Measurements from ENCODE around the gene HES2. TPM values are rescaled to one million over a fixed set of nuclear protein-coding genes. Genes with fewer than 3 reads are reported as not detected.

The HES2 gene
- total RNA-seq, 4 donors from 2014 or later, result 7.3 TPM; not detected in 3

DNA sequence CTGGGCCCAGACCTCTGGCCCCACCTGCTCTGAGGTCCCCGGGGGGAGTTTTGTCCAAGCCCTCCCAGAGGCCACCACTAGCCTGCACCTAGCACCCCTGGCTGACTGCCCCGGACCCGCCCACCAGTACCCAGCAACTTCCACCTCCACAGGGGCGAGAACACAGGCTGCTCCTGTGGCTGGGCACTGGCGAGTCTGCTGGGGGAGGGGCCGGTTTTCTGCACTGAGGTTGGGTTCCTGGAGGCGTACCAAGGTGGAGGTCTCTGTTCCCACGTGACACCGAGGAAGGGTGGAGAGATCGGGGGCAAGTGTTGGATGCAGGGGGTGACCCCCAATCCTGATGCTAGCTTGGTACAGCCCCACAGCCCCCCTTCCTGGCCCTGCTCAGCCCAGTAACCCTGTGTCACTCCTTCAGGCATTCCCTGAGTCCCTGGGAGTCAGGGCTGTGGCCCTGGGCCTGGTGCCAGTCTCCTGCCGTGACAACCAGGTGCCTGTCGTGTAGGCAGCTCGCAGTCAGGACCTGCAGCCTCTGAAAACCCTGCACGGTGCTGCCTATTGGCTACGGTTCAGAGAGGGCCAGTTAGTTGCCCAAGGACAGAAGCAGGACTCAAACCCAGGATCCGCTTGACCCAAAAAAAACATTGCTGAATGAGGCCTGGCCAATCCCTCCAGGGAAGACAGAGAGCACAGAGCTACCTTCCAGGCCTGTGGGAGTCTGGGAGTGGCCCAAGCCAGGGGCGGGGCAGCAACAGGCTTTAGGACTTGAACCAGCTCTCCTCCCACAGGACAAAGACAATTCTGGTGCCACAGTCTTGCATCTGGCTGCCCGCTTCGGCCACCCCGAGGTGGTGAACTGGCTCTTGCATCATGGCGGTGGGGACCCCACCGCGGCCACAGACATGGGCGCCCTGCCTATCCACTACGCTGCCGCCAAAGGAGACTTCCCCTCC lies 8.0 kb upstream of the HES2 start:
- Histone ChIP-seq H3K36me3 (no peaks in the 10 kb centered on the region), H3K4me3 (no peak overlapping the region), H3K27ac (no peak overlapping the region), H3K4me1 (peaks cover 0 to 25% (median 3%) of the 10 kb centered on the region in 3 donors), H3K27me3 (peaks cover 92% of the 10 kb centered on the region), H3K9me3 (no peaks in the 10 kb centered on the region)
- TF ChIP-seq EP300 (IDR thresholded peaks at IDR 0.05) (no peak), POLR2AphosphoS5 (IDR thresholded peaks at IDR 0.05) (no peak), POLR2A (IDR thresholded peaks at IDR 0.05) (no peak)
- TF ChIP-seq, protein P1, sequence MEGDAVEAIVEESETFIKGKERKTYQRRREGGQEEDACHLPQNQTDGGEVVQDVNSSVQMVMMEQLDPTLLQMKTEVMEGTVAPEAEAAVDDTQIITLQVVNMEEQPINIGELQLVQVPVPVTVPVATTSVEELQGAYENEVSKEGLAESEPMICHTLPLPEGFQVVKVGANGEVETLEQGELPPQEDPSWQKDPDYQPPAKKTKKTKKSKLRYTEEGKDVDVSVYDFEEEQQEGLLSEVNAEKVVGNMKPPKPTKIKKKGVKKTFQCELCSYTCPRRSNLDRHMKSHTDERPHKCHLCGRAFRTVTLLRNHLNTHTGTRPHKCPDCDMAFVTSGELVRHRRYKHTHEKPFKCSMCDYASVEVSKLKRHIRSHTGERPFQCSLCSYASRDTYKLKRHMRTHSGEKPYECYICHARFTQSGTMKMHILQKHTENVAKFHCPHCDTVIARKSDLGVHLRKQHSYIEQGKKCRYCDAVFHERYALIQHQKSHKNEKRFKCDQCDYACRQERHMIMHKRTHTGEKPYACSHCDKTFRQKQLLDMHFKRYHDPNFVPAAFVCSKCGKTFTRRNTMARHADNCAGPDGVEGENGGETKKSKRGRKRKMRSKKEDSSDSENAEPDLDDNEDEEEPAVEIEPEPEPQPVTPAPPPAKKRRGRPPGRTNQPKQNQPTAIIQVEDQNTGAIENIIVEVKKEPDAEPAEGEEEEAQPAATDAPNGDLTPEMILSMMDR (IDR thresholded peaks at IDR 0.05), result no peak
- ATAC-seq, result no peak
- 100% methylated on average over 1 of the region's 26 CpGs; no CpG with 5 or more reads in 1 of the 2 donors for WGBS, 2 donors (ENCODE audit: low coverage in 1 of 2)

DNA sequence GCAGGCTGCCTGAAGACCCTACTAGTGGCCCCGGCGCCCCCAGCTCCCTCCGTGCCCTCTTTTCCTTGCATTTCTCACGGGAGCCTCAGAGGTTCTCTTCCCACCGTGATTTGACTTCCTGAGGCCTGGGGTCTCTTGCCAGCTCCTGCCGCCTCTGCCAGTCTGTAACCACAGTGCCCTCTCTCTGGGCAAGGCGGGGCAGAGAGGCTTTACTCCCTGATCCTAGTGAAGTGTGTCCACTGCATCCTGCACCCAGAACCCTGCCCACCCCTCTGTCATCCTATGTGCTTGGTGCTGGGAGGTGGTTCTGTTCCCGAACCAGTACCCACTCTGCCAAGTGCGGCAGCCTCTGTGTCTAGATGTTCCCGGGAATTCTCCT lies 7.2 kb upstream of the HES2 start:
- WGBS, 2 donors (ENCODE audit: low coverage in 1 of 2), result 79% methylated on average over 8 to 9 of the region's 10 CpGs
- Histone ChIP-seq H3K36me3 (no peaks in the 10 kb centered on the region), H3K27ac (no peak overlapping the region), H3K4me1 (peaks cover 0 to 25% (median 3%) of the 10 kb centered on the region in 3 donors), H3K9me3 (no peaks in the 10 kb centered on the region), H3K27me3 (peaks cover 97% of the 10 kb centered on the region), H3K4me3 (no peak overlapping the region)
- ATAC-seq, result no peak
- TF ChIP-seq POLR2AphosphoS5 (IDR thresholded peaks at IDR 0.05), result no peak
- no peak for TF ChIP-seq EP300 (IDR thresholded peaks at IDR 0.05)
- no peak for TF ChIP-seq POLR2A (IDR thresholded peaks at IDR 0.05)
- TF ChIP-seq, protein P1 (IDR thresholded peaks at IDR 0.05), result no peak

DNA sequence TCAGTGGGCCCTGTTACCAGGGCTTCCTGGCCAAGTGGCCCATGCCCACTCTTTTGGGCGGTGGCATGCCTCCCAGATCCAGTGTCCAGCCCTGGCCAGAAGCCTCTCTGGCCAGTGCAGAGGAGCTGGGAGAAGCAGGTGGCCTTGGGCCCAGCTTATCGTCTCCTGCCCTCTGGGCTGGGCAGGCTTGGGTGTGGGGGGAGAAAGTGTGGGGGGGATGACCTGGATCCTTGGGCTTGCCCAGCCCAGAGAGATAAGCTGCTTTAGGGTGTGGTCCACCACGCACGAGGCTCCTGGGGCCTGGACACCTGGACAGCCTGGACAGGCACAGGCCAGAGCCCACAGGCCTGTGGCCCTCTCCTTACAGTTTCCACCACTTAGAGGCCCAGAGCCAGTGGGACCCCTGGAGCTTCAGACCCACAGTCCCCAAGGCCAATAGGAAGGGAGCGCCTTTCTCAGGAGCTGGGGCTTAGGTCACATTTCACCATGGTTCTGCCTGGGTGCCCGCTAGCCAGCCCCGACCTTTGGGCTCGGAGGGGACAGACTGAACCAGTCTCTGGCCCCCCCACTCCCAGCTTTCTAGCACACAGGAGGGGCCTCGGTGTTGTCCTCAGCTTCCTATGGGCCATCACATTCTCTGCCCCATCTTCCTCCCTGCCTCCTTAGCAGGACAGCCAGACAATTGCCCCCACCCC lies 6.7 kb upstream of the HES2 start:
- peaks cover 0 to 25% (median 3%) of the 10 kb centered on the region in 3 donors for H3K4me1 ChIP-seq
- H3K27ac ChIP-seq, result no peak overlapping the region
- WGBS, 2 donors (ENCODE audit: low coverage in 1 of 2), result 100% methylated on average over 1 of the region's 9 CpGs; no CpG with 5 or more reads in 1 of the 2 donors
- H3K27me3 ChIP-seq, result peaks cover 100% of the 10 kb centered on the region
- ATAC-seq, result no peak
- no peaks in the 10 kb centered on the region for H3K36me3 ChIP-seq
- TF ChIP-seq POLR2AphosphoS5 (IDR thresholded peaks at IDR 0.05) (no peak), EP300 (IDR thresholded peaks at IDR 0.05) (no peak), POLR2A (IDR thresholded peaks at IDR 0.05) (no peak)
- TF ChIP-seq, protein P1 (IDR thresholded peaks at IDR 0.05), result no peak
- H3K4me3 ChIP-seq, result no peak overlapping the region
- H3K9me3 ChIP-seq, result no peaks in the 10 kb centered on the region

DNA sequence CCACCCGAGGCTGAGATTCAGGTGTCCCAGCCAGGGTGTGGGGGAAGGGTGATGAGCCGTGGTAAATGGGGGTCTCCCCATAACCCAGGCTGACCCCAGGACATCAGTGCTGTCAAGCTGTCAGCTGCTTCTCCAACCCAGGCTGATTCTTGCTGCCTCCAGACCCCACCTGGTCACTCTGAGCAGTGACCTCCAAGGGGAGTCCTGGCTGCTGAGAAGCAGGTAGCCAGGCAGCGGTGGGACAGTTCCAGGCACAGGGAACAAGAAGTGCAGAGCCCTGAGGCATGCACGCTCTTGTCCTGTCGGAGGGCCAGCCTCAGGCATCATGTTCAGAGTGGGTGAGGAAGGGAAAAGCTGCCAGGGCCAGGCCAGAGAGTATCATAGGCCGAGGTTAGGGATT lies 5.9 kb upstream of the HES2 start:
- Histone ChIP-seq H3K36me3 (no peaks in the 10 kb centered on the region), H3K4me3 (no peak overlapping the region), H3K27me3 (peaks cover 100% of the 10 kb centered on the region), H3K9me3 (no peaks in the 10 kb centered on the region), H3K4me1 (peaks cover 0 to 29% (median 4%) of the 10 kb centered on the region in 3 donors), H3K27ac (no peak overlapping the region)
- ATAC-seq, result no peak
- TF ChIP-seq POLR2A (IDR thresholded peaks at IDR 0.05) (no peak), EP300 (IDR thresholded peaks at IDR 0.05) (no peak), POLR2AphosphoS5 (IDR thresholded peaks at IDR 0.05) (no peak)
- TF ChIP-seq, protein P1 (IDR thresholded peaks at IDR 0.05), result no peak
- WGBS, 2 donors (ENCODE audit: low coverage in 1 of 2), result 100% methylated on average over 1 of the region's 6 CpGs; no CpG with 5 or more reads in 1 of the 2 donors

Data from gastroesophageal sphincter (tissue), 4 donors.